OCI-LY7 (cell line): ENCODE results near the gene GTSE1. TPM values are rescaled to one million over a fixed set of nuclear protein-coding genes. Genes with fewer than 3 reads are reported as not detected.

Experiments
- BruUV-seq: library from RNA; stranded (reverse); fragments of 400-500 nt; replicated peaks from 2 replicates; lab custom pipeline; 2021; lab: Mats Ljungman, UMichigan
- CTCF ChIA-PET: fragments of 300-600 bp; sonication (Branson Sonifier 250); formaldehyde crosslinking; loops from one replicate; lab custom pipeline; 2022; ENCODE audit warnings: antibody characterized with exemption; ENCODE audit not compliant: unreplicated experiment; lab: Charles Lee
- POLR2A ChIA-PET: fragments of 300-600 bp; sonication (Branson Sonifier 250); formaldehyde crosslinking; loops from one replicate; lab custom pipeline; 2022; ENCODE audit warnings: antibody characterized with exemption; lab: Charles Lee
- DNase-seq: peaks from one replicate; pipeline ENCODE4 v3.0.0-alpha.2; 2015; ENCODE audit warnings: low spot score
- H2AFZ ChIP-seq: fragments of 200-600 bp; sonication (generic), shearing (Covaris generic); 2 replicates; pipeline ENCODE4 v1.6.1; 2014; ENCODE audit warnings: mild to moderate bottlenecking, antibody characterized with exemption, low read length, moderate library complexity
- H3K27ac ChIP-seq: fragments of 200-600 bp; sonication (generic); 2 replicates; pipeline ENCODE4 v1.5.1; 2014; ENCODE audit warnings: mixed run types, low read depth, mild to moderate bottlenecking, moderate library complexity, low read length, inconsistent platforms; ENCODE audit not compliant: poor library complexity, severe bottlenecking
- H3K36me3 ChIP-seq: fragments of 200-600 bp; sonication (generic); 2 replicates; pipeline ENCODE4 v1.6.1; 2014; ENCODE audit warnings: mild to moderate bottlenecking, antibody characterized with exemption, low read length, moderate library complexity, mixed read lengths; ENCODE audit not compliant: insufficient read depth
- H3K4me1 ChIP-seq: fragments of 200-600 bp; sonication (generic); 2 replicates; pipeline ENCODE4 v1.5.1; 2014; ENCODE audit warnings: mild to moderate bottlenecking, low read length; ENCODE audit not compliant: insufficient read depth, poor library complexity, severe bottlenecking
- H3K4me2 ChIP-seq: fragments of 200-600 bp; sonication (generic); 2 replicates; pipeline ENCODE4 v1.6.1; 2014; ENCODE audit warnings: mild to moderate bottlenecking, low read length
- H3K4me3 ChIP-seq: fragments of 200-600 bp; sonication (generic); 2 replicates; pipeline ENCODE4 v1.5.1; 2014; ENCODE audit warnings: mild to moderate bottlenecking, low read depth, low read length; ENCODE audit not compliant: poor library complexity, severe bottlenecking
- H3K79me2 ChIP-seq: fragments of 200-600 bp; sonication (generic); 2 replicates; pipeline ENCODE4 v1.6.1; 2016; ENCODE audit warnings: low read depth, mild to moderate bottlenecking, low read length, moderate library complexity, mixed read lengths; ENCODE audit not compliant: insufficient read depth
- H3K9me2 ChIP-seq: fragments of 200-600 bp; sonication (generic); 2 replicates; pipeline ENCODE4 v1.6.1; 2016; ENCODE audit warnings: mild to moderate bottlenecking, low read length, mixed read lengths; ENCODE audit not compliant: insufficient read depth
- H3K9me3 ChIP-seq: fragments of 200-600 bp; sonication (generic); 2 replicates; pipeline ENCODE4 v1.6.1; 2014; ENCODE audit warnings: mild to moderate bottlenecking, mixed run types, low read length, mixed read lengths
- H4K20me1 ChIP-seq: fragments of 200-600 bp; sonication (generic); 2 replicates; pipeline ENCODE4 v1.6.1; 2014; ENCODE audit warnings: mild to moderate bottlenecking, antibody characterized with exemption, low read length, moderate library complexity, mixed read lengths; ENCODE audit not compliant: insufficient read depth
- EZH2phosphoT487 ChIP-seq: fragments of 200-600 bp; sonication (generic); IDR thresholded peaks from 2 replicates; pipeline ENCODE4 v1.6.1; 2018; ENCODE audit warnings: low read depth, borderline replicate concordance, mild to moderate bottlenecking, mixed run types, antibody characterized with exemption, low read length, moderate library complexity, mixed read lengths
- intact Hi-C: fragments of 100-400 bp; cut with micrococcal nuclease; formaldehyde crosslinking; loops from one replicate; pipeline ENCODE4 v1.10.0; 2022; ENCODE audit not compliant: unreplicated experiment
- total RNA-seq, 2 experiments: library from RNA; depleted of rRNA in 1 of 2; stranded (reverse); fragments of >200 nt in 1 of 2; shearing (Covaris generic) in 1 of 2; gene quantifications; 2 replicates each; pipeline ENCODE4 v1.2.3, GENCODE V29; 2014 to 2022
- TF ChIP-seq, protein P1 (sequence below): fragments of 200-600 bp; sonication (generic); conservative IDR thresholded peaks from 2 replicates; pipeline ENCODE4 v1.5.1; 2014; ENCODE audit warnings: mild to moderate bottlenecking, antibody characterized with exemption, low read length, moderate library complexity, mixed read lengths

Gene GTSE1
- total RNA-seq, 2 experiments from 2014 or later = 54.7 to 109 TPM

DNA sequence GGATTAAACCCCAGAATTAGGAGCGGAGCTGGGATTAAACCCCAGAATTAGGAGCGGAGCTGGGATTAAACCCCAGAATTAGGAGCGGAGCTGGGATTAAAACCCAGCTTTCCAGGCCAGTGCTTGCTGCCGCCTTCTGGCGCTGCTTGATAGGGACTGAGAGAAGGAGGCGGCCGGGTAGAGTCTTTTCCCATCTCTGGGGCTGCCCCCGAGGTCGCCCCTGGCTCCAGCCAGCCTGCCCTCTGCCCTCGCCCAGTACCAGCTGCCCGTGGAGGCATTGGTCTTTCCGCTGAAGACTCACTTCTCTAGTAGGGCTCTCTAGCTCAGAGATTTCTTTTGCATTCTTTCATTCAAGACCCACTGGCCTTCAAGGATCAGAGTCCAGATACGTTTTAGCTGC, 44.0 kb downstream of the GTSE1 start:
- intact Hi-C loops = no loop called here
- Histone ChIP-seq H4K20me1 (peaks cover 5% of the 10 kb centered on the region), H2AFZ (no peak overlapping the region), H3K4me3 (no peak overlapping the region), H3K79me2 (peaks cover 21% of the 10 kb centered on the region), H3K36me3 (peaks cover 82% of the 10 kb centered on the region), H3K27ac (no peak overlapping the region), H3K9me3 (no peaks in the 10 kb centered on the region), H3K4me1 (peaks cover 9% of the 10 kb centered on the region), H3K4me2 (no peak overlapping the region), H3K9me2 (no peaks in the 10 kb centered on the region)
- no TSS peak for BruUV-seq
- ChIA-PET CTCF (no interaction called here), POLR2A (no interaction called here)
- TF ChIP-seq EZH2phosphoT487 = no peak
- TF ChIP-seq, protein P1, sequence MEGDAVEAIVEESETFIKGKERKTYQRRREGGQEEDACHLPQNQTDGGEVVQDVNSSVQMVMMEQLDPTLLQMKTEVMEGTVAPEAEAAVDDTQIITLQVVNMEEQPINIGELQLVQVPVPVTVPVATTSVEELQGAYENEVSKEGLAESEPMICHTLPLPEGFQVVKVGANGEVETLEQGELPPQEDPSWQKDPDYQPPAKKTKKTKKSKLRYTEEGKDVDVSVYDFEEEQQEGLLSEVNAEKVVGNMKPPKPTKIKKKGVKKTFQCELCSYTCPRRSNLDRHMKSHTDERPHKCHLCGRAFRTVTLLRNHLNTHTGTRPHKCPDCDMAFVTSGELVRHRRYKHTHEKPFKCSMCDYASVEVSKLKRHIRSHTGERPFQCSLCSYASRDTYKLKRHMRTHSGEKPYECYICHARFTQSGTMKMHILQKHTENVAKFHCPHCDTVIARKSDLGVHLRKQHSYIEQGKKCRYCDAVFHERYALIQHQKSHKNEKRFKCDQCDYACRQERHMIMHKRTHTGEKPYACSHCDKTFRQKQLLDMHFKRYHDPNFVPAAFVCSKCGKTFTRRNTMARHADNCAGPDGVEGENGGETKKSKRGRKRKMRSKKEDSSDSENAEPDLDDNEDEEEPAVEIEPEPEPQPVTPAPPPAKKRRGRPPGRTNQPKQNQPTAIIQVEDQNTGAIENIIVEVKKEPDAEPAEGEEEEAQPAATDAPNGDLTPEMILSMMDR = no peak
- DNase-seq = no peak

DNA sequence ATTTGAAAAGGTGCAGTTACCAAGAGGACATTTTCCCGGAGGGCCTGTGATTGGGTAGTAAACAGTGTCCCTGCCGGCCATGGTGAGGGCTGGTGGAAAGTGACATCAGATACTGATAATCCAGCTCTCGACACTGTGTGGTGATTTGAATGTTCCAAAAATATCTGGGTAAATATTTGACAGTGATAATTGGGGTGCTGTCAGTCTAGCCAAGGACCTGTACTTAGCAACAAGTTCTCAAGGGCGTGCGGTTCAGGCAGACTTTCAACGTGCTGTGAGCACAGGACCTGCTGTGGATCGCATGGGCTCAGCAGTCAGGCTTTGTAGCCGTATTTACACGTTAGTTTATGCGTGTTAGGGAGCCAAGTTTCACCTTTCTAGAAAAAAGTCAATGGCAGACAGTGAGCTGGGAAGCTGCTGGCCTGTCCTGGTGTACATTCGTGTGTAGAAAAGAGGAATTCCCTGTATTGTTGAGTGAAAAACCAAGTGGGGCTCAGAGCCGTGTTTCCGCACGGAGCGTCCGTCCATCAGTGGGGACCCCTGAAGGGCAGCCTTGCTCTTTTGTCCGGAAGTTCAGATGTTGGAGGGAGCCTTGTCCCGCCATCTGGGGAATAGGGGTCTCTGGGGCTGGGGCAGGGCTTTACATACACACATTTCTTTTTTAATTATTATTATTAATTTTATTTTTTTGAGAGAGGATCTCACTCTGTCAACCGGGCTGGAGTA, 50.2 kb downstream of the GTSE1 start:
- no peak overlapping the region for H3K4me3 ChIP-seq
- intact Hi-C loops = no loop called here
- POLR2A ChIA-PET = no interaction called here
- no peak overlapping the region for H3K27ac ChIP-seq
- peaks cover 94% of the 10 kb centered on the region for H3K36me3 ChIP-seq
- no peak overlapping the region for H2AFZ ChIP-seq
- H4K20me1 ChIP-seq = peaks cover 6% of the 10 kb centered on the region; the same call in 1 of the 2 replicates
- DNase-seq = no peak
- H3K79me2 ChIP-seq = no peaks in the 10 kb centered on the region
- TF ChIP-seq, protein P1 = no peak
- no peak for TF ChIP-seq EZH2phosphoT487
- CTCF ChIA-PET = no interaction called here
- H3K4me2 ChIP-seq = no peak overlapping the region
- no peaks in the 10 kb centered on the region for H3K4me1 ChIP-seq
- no peaks in the 10 kb centered on the region for H3K9me2 ChIP-seq
- H3K9me3 ChIP-seq = no peaks in the 10 kb centered on the region
- BruUV-seq = no TSS peak

DNA sequence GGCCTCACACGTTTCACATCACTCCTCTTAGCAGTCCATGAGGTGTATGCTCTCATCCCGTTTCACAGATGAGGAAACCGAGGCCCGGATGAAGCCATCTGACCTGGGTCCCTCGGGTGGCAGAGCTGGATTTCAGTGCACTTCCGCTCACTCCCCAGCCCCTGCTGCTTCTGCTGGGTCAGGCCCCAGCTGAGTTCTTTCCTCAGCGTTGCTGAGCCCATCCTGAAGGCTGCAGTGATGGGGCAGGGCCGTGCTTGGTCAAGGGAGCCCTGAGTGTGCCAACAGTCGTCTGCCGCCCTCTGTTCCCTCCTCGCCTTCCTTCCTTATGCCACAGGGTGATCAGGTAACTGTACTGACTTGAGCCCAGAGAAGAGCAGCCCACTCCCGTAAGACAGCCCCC, 51.0 kb downstream of the GTSE1 start:
- no TSS peak for BruUV-seq
- H3K27ac ChIP-seq = no peak overlapping the region
- H3K36me3 ChIP-seq = peaks cover 93% of the 10 kb centered on the region
- intact Hi-C loops = no loop called here
- no peak for TF ChIP-seq EZH2phosphoT487
- TF ChIP-seq, protein P1 = no peak
- H3K9me2 ChIP-seq = no peaks in the 10 kb centered on the region
- H3K9me3 ChIP-seq = no peaks in the 10 kb centered on the region
- ChIA-PET POLR2A (no interaction called here), CTCF (no interaction called here)
- no peak overlapping the region for H2AFZ ChIP-seq
- H3K4me1 ChIP-seq = no peaks in the 10 kb centered on the region
- H4K20me1 ChIP-seq = 0 out of 2 replicates have a peak, but pooled peaks cover 6% of the 10 kb centered on the region
- H3K4me2 ChIP-seq = no peak overlapping the region
- H3K79me2 ChIP-seq = no peaks in the 10 kb centered on the region
- no peak overlapping the region for H3K4me3 ChIP-seq
- DNase-seq = no peak
